NCI-H1092 treated with DMSO at 0.1 percent for 48 hours (cell line): ENCODE data around the gene CFAP57.

ENCODE experiments used
- DNase-seq: peaks from one replicate; lab custom pipeline; 2025; lab: John Stamatoyannopoulos, UW

Gene CFAP57

DNA sequence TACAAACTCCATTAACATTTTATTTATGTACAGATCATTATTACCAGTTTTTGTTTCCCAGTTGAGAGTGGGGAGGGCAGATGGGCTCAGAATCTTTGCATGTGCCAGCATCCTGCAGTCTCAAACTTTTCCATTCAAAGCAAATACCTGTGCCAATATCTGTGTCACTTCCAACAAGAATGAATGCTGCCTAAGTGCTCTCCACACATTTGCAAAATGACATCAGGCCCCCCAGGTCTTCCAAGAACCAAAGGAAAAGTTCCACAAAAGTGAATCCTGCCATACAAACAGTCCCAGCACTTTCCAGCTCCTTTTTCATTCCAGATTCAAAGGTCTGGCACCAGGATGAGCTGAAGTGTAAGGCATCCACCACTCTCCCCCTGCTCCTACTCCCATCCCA is 127.0 kb downstream of the CFAP57 start:
- DNase-seq = no peak

- no peak for DNase-seq
Measured at GRCh38 chr1:43300378-43301094, 128.4 kb downstream of the CFAP57 start, which contains the start of gene TIE1. Gene TIE1, plus strand, starts transcription at chr1:43300982. Its CDS starts 90 bp downstream, at chr1:43301072.

GRCh38 chr1:43302201-43302600 is 130.1 kb downstream of the CFAP57 start:
- DNase-seq = no peak

GRCh38 chr1:43302721-43303470 is 130.8 kb downstream of the CFAP57 start:
- DNase-seq = no peak

- DNase-seq = no peak
Measured at GRCh38 chr1:43303471-43304313, 131.6 kb downstream of the CFAP57 start.
